Panc1 (cell line): ENCODE measurements around the gene CGNL1. TPM values are rescaled to one million over a fixed set of nuclear protein-coding genes. Genes with fewer than 3 reads are reported as not detected.

Experiments
- ATAC-seq: fragments of 200-7000 bp; cut with Tn5 transposase; 2 replicates; pipeline ENCODE4 v1.9.1; 2020; ENCODE audit warnings: mild to moderate bottlenecking, moderate library complexity
- BruUV-seq: library from RNA; stranded (reverse); fragments of 400-500 nt; replicated peaks from 2 replicates; lab custom pipeline; 2021; lab: Mats Ljungman, UMichigan
- CTCF ChIA-PET: fragments of 300-600 bp; sonication (Branson Sonifier 250); formaldehyde crosslinking; loops from one replicate; lab custom pipeline; 2022; ENCODE audit warnings: antibody characterized with exemption; lab: Charles Lee
- POLR2A ChIA-PET: fragments of 300-600 bp; sonication (Branson Sonifier 250); formaldehyde crosslinking; loops from one replicate; lab custom pipeline; 2022; ENCODE audit warnings: antibody characterized with exemption; lab: Charles Lee
- DNase-seq: peaks from one replicate; pipeline ENCODE4 v3.0.0-alpha.2; 2010; ENCODE audit warnings: low read depth, low spot score
- H3K27ac ChIP-seq: 2 replicates; pipeline ENCODE4 v1.5.1; 2011; ENCODE audit warnings: mild to moderate bottlenecking, low read length, inconsistent platforms
- H3K27me3 ChIP-seq: fragments of 200-500 bp; sonication (Bioruptor generic); 2 replicates; pipeline ENCODE4 v1.6.0; 2014; ENCODE audit warnings: low read length, inconsistent platforms; ENCODE audit not compliant: control insufficient read depth, insufficient read depth
- H3K36me3 ChIP-seq: fragments of 200-500 bp; sonication (Bioruptor generic); 2 replicates; pipeline ENCODE4 v1.5.1; 2014; ENCODE audit warnings: inconsistent platforms, mild to moderate bottlenecking, low read length, moderate library complexity; ENCODE audit not compliant: control insufficient read depth, insufficient read depth
- H3K4me1 ChIP-seq: 2 replicates; pipeline ENCODE4 v1.5.1; 2011; ENCODE audit warnings: inconsistent platforms, mild to moderate bottlenecking, low read length, moderate library complexity; ENCODE audit not compliant: control insufficient read depth, insufficient read depth
- H3K4me3 ChIP-seq, 2 experiments: 2 replicates each; pipeline ENCODE4 v1.5.1; 2011 to 2012; ENCODE audit warnings: low read depth in 2 of 2, low read length in 2 of 2, mild to moderate bottlenecking in 2 of 2, inconsistent platforms in 1 of 2, moderate library complexity in 1 of 2
- H3K9me3 ChIP-seq: fragments of 200-500 bp; sonication (Bioruptor generic); 2 replicates; pipeline ENCODE4 v1.5.1; 2014; ENCODE audit warnings: low read depth, mild to moderate bottlenecking, inconsistent platforms, low read length, moderate library complexity; ENCODE audit not compliant: control insufficient read depth, insufficient read depth
- CTCF ChIP-seq: fragments of 450-650 bp; IDR thresholded peaks from 2 replicates; pipeline ENCODE4 v1.5.1; 2017; ENCODE audit warnings: mild to moderate bottlenecking
- POLR2AphosphoS5 ChIP-seq: IDR thresholded peaks from 2 replicates; pipeline ENCODE4 v1.6.1; 2012; ENCODE audit warnings: mild to moderate bottlenecking, low read depth, low read length, moderate library complexity
- REST ChIP-seq, 2 experiments: IDR thresholded peaks; 2 replicates each; pipeline ENCODE4 v1.6.1; 2011 to 2012; ENCODE audit warnings: low read depth in 2 of 2, control low read depth in 1 of 2, low read length in 1 of 2, mild to moderate bottlenecking in 1 of 2, moderate library complexity in 1 of 2; ENCODE audit not compliant: insufficient read depth in 1 of 2
- SIN3A ChIP-seq: IDR thresholded peaks from 2 replicates; pipeline ENCODE4 v1.6.1; 2012; ENCODE audit warnings: low read depth, mild to moderate bottlenecking, low read length, moderate library complexity, borderline replicate concordance; ENCODE audit not compliant: insufficient read depth
- TCF7L2 ChIP-seq: IDR thresholded peaks from 2 replicates; pipeline ENCODE4 v1.6.1; 2011; ENCODE audit warnings: mild to moderate bottlenecking, low read depth, low read length, inconsistent platforms
- in situ Hi-C: cut with HindIII; loops from 2 replicates; pipeline ENCODE4 v1.10.0; 2016; ENCODE audit warnings: low sequenced_read_pairs, low pct_unique_long_range_greater_than_20kb
- intact Hi-C: fragments of 100-400 bp; cut with micrococcal nuclease; formaldehyde crosslinking; loops from one replicate; pipeline ENCODE4 v1.10.0; 2022; ENCODE audit not compliant: unreplicated experiment
- total RNA-seq: library from RNA; stranded (reverse); gene quantifications from one replicate; pipeline ENCODE4 v1.2.1, GENCODE V29; 2021; ENCODE audit not compliant: unreplicated experiment

CGNL1 gene
- total RNA-seq, 1 experiment from 2014 or later = 3.5 TPM

GRCh38 chr15:57377478-57377847 lies 1.2 kb downstream of the CGNL1 start:
- no peaks in the 10 kb centered on the region for H3K9me3 ChIP-seq
- peaks cover 18% of the 10 kb centered on the region for H3K27me3 ChIP-seq
- no peak for TF ChIP-seq POLR2AphosphoS5
- TF ChIP-seq CTCF = no peak
- TF ChIP-seq TCF7L2 = no peak
- TF ChIP-seq SIN3A = no peak
- no peak for TF ChIP-seq REST (IDR thresholded peaks at IDR 0.05; ENCODE audit: insufficient read depth in 1 of 2, low read depth in 2 of 2, low read length in 1 of 2)
- H3K4me1 ChIP-seq = peaks cover 6% of the 10 kb centered on the region; the same call in 1 of the 2 replicates
- no TSS peak for BruUV-seq
- H3K4me3 ChIP-seq = peak overlapping the region; percentile 46 to 53; a peak in 3 of 4 replicates
- in situ Hi-C loops = no loop called here
- CTCF ChIA-PET = no interaction called here
- H3K27ac ChIP-seq = no peak overlapping the region
- intact Hi-C loops = no loop called here
- DNase-seq = no peak
- H3K36me3 ChIP-seq = no peaks in the 10 kb centered on the region
- POLR2A ChIA-PET = no interaction called here
- peak; percentile 50 for ATAC-seq

GRCh38 chr15:57379487-57379886 lies 3.2 kb downstream of the CGNL1 start:
- no peak for DNase-seq
- intact Hi-C loops = no loop called here
- POLR2A ChIA-PET = no interaction called here
- H3K4me3 ChIP-seq = no peak overlapping the region
- no TSS peak for BruUV-seq
- peaks cover 6% of the 10 kb centered on the region; the same call in 1 of the 2 replicates for H3K4me1 ChIP-seq
- ATAC-seq = no peak
- in situ Hi-C loops = no loop called here
- H3K9me3 ChIP-seq = no peaks in the 10 kb centered on the region
- H3K27me3 ChIP-seq = peaks cover 18% of the 10 kb centered on the region
- no peaks in the 10 kb centered on the region for H3K36me3 ChIP-seq
- CTCF ChIA-PET = no interaction called here
- H3K27ac ChIP-seq = no peak overlapping the region
- TF ChIP-seq TCF7L2 (no peak), POLR2AphosphoS5 (no peak), REST (IDR thresholded peaks at IDR 0.05; ENCODE audit: insufficient read depth in 1 of 2, low read depth in 2 of 2, low read length in 1 of 2) (no peak), SIN3A (no peak), CTCF (no peak)
